Fibroblast of the aortic adventitia (primary cell): ENCODE measurements around the gene FBRSL1. TPM values are rescaled to one million over a fixed set of nuclear protein-coding genes. Genes with fewer than 3 reads are reported as not detected.

ENCODE experiments used
- DNase-seq: peaks from one replicate; pipeline ENCODE4 v3.0.0-alpha.2; 2010; ENCODE audit warnings: low read depth
- H3K4me3 ChIP-seq: 2 replicates; pipeline ENCODE4 v1.5.1; 2011; ENCODE audit warnings: low read depth, mild to moderate bottlenecking, control low read depth, low read length, moderate library complexity
- CTCF ChIP-seq: IDR thresholded peaks from 2 replicates; pipeline ENCODE4 v1.5.1; 2011; ENCODE audit warnings: mild to moderate bottlenecking, low read length, control low read depth, inconsistent platforms; ENCODE audit not compliant: insufficient read depth
- total RNA-seq: library from RNA; depleted of rRNA; stranded (reverse); fragments of >200 nt; gene quantifications from 2 replicates; pipeline ENCODE4 v1.2.3, GENCODE V29; 2012; ENCODE audit warnings: low replicate concordance

Gene FBRSL1
- total RNA-seq, 1 donor: 5.2 TPM

GRCh38 chr12:132558861-132559623 is 69.1 kb downstream of the FBRSL1 start:
- H3K4me3 ChIP-seq: peak overlapping the region; percentile 72
- TF ChIP-seq CTCF: no peak
- no peak for DNase-seq

- no peak for DNase-seq
- TF ChIP-seq CTCF: no peak
- peak overlapping the region; percentile 72 for H3K4me3 ChIP-seq
These were observed 69.9 kb downstream of the FBRSL1 start for GRCh38 chr12:132559652-132560363.

GRCh38 chr12:132560364-132560613 is 70.3 kb downstream of the FBRSL1 start:
- no peak for DNase-seq
- TF ChIP-seq CTCF: no peak
- H3K4me3 ChIP-seq: peak overlapping the region; percentile 64

- peak; percentile 71 for TF ChIP-seq CTCF
- H3K4me3 ChIP-seq: peak overlapping the region; percentile 64
- DNase-seq: peak; percentile 42
These were observed 70.9 kb downstream of the FBRSL1 start for GRCh38 chr12:132560614-132561426.

Other genes starting within 250 kb of the FBRSL1 start
- 0.49 TPM in 1 of 2 replicates, not detected in the other for gene GALNT9, start 160.6 kb upstream of the FBRSL1 start, total RNA-seq
- gene LRCOL1, start 120.4 kb downstream of the FBRSL1 start, total RNA-seq: not detected in 2 replicates
- not detected in 2 replicates for gene P2RX2, start 128.6 kb downstream of the FBRSL1 start, total RNA-seq
- 15.0 and 37.4 TPM in 2 replicates for gene POLE, start 197.2 kb downstream of the FBRSL1 start, total RNA-seq
- 19.2 and 21.8 TPM in 2 replicates for gene PXMP2, start 197.4 kb downstream of the FBRSL1 start, total RNA-seq
- 1.6 and 22.4 TPM in 2 replicates for gene PGAM5, start 220.7 kb downstream of the FBRSL1 start, total RNA-seq